HG03439 (cell line): Measurements from ENCODE around the gene DNAL1.
"Not testable (repeated sequence)": the region's sequence is repeated elsewhere in the genome, so short reads cannot be mapped to it uniquely, and the experiment has no call there.

ENCODE experiments used
- ATAC-seq: cut with Tn5 transposase; IDR thresholded peaks from one replicate; pipeline ENCODE4 v1.9.1; 2021; ENCODE audit warnings: mild to moderate bottlenecking, moderate library complexity; ENCODE audit not compliant: unreplicated experiment

DNAL1 gene

GRCh38 chr14:73637830-73638229 lies 7.0 kb upstream of the DNAL1 start:
- ATAC-seq: no peak

- no peak for ATAC-seq
Measured at GRCh38 chr14:73640796-73641365, 3.9 kb upstream of the DNAL1 start.

GRCh38 chr14:73645248-73645610 lies 443 bp downstream of the DNAL1 start:
- peak; percentile 17 for ATAC-seq

- ATAC-seq: no peak
Measured at GRCh38 chr14:73651005-73651404, 6.2 kb downstream of the DNAL1 start.

GRCh38 chr14:73655851-73656250 lies 11.1 kb downstream of the DNAL1 start:
- ATAC-seq: no peak

GRCh38 chr14:73659202-73659601 lies 14.4 kb downstream of the DNAL1 start:
- not testable (repeated sequence) for ATAC-seq

- no peak for ATAC-seq
Measured at GRCh38 chr14:73660511-73660910, 15.7 kb downstream of the DNAL1 start.

- ATAC-seq: no peak
Measured at GRCh38 chr14:73661872-73662271, 17.1 kb downstream of the DNAL1 start.

GRCh38 chr14:73662487-73662943 lies 17.7 kb downstream of the DNAL1 start:
- no peak for ATAC-seq

- no peak for ATAC-seq
Measured at GRCh38 chr14:73663548-73664212, 18.9 kb downstream of the DNAL1 start.

- no peak for ATAC-seq
Measured at GRCh38 chr14:73665130-73665529, 20.3 kb downstream of the DNAL1 start.

GRCh38 chr14:73666583-73666982 lies 21.8 kb downstream of the DNAL1 start:
- ATAC-seq: no peak

GRCh38 chr14:73667854-73668253 lies 23.1 kb downstream of the DNAL1 start:
- no peak for ATAC-seq

- ATAC-seq: no peak
Measured at GRCh38 chr14:73674986-73675385, 30.2 kb downstream of the DNAL1 start.

- ATAC-seq: no peak
Measured at GRCh38 chr14:73678698-73679097, 33.9 kb downstream of the DNAL1 start.

GRCh38 chr14:73680821-73681220 lies 36.0 kb downstream of the DNAL1 start:
- ATAC-seq: no peak

- no peak for ATAC-seq
Measured at GRCh38 chr14:73684627-73685026, 39.8 kb downstream of the DNAL1 start.

GRCh38 chr14:73685328-73685727 lies 40.5 kb downstream of the DNAL1 start:
- ATAC-seq: no peak

GRCh38 chr14:73686901-73687300 lies 42.1 kb downstream of the DNAL1 start:
- ATAC-seq: no peak

- ATAC-seq: no peak
Measured at GRCh38 chr14:73694083-73694482, 49.3 kb downstream of the DNAL1 start.

GRCh38 chr14:73695082-73695481 lies 50.3 kb downstream of the DNAL1 start:
- no peak for ATAC-seq

- ATAC-seq: peak; percentile 54
Measured at GRCh38 chr14:73695997-73696396, 51.2 kb downstream of the DNAL1 start.
